COR-L47 (cell line): ENCODE measurements around the gene FGFRL1.
A peak's percentile ranks its signal among the peaks of the same experiment; 100 is the strongest.
"Not testable (repeated sequence)": the region's sequence is repeated elsewhere in the genome, so short reads cannot be mapped to it uniquely, and the experiment has no call there.

Source experiments
- DNase-seq: peaks from one replicate; lab custom pipeline; 2025; lab: John Stamatoyannopoulos, UW

Gene FGFRL1

DNA sequence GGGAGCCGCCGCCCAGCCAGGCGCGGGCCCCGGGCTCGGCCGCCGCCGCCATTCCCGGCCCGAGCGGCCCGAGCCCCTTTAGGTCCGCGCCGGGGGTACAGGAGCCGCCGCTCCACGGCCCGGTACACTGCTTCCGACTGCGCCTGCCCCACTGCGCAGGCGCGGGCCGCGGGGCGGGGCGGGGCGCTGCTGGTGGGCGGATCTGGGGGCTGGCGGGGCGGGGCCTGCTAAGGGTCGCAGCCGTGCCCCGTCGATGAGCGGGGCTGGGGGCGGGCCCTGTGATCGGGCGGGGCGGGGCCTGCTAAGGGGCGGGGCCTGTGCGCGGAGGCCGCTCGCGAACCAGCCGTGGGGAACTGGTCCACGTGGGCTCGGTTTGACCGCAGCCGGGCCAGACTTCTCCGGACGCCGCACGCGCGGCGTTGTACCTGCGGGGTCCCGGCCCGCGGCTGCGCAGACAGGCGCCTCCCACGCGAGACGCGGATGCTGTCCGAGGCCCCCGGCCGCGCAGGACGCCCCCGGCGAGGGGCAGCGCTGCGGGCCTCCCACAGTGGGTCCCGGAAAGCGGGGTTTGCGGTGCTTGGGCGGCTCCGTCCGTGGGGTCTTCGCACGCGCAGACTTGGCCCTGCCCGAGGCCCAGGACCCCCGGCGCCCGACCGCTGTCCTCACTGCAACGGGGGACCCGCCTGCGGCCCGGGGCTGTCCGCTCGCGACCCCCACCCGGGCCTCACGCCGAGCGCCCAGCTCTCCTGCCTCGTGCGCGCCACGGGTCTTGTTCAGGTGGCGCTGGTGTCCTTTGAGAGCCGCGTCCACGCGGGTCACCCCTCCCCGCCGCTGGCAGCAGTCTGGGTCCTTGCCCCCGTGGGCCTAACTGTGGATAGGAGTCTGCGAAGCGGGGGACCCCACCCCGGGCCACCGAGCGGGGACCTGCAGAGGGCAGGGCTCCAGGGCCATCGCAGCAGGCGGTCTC lies 37.7 kb upstream of the FGFRL1 start, which contains the start of gene DGKQ:
Gene DGKQ (minus strand): TSS at position 139 of the 967 bp plus-strand sequence. CDS start 87 bp downstream, at position 52.
- DNase-seq: peak; percentile 20

DNA sequence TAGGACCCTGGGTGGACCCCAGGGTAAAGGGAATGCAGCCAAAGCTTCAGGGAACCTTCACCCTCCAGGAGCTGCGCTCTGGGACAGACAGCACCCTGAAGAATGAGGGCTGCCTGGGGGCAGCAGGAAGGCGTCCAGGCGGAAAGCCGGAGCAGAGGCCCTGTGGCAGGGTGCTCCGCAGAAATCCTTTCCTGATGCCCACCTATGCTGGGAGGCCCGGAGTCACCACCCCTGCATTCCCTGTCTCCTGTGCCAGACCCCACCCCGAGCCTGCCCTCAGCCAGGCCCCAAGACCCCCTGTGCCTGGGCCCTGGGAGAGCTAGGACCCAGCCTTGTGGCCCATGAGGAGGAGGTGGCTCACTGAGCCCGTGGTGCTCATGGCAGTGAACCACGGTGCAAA lies 36.8 kb upstream of the FGFRL1 start:
- no peak for DNase-seq

DNA sequence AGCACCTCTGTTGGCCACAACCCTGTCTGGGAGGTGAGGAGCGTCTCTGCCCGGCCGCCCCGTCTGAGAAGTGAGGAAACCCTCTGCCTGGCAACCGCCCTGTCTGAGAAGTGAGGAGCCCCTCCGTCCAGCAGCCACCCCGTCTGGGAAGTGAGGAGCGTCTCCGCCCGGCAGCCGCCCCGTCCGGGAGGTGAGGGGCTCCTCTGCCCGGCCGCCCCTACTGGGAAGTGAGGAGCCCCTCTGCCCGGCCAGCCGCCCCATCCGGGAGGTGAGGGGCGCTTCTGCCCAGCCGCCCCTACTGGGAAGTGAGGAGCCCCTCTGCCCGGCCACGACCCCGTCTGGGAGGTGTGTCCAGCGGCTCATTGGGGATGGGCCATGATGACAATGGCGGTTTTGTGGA lies 35.4 kb upstream of the FGFRL1 start:
- not testable (repeated sequence) for DNase-seq

DNA sequence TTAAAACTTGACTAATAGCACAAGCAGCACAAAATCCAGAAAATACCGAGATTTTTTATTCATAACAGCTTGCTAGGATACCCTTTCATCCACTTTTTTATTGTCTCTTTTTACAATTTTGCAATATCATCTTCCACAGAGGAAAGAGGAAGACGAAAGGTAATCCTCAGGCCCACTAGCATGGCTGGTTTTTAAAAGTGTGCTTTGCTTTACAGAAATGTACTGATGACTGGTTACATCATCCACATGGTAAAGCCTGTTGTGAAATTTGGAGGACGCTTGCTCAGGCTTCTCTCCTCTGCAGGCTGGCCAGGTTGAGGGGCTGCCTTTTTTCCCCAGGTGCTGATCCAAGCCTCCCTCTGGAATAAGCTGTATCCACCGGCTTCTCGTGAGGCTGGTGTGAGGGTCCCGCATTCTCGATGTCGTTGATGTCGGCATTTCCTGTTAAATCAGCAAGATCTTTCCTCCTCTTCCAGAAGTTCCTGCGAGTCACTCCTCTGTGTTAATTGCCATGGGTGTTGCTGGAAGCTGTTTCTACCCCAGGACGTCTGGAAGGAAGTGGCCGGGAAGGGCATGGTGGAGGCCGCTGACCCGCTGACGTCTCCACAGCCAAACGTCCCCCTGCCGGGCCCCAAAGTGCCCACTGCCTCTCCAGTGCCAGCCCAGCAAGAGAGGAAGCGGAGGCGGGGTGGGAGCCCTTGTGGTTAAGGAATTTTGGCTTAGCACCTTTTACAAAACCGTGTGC lies 32.3 kb upstream of the FGFRL1 start:
- DNase-seq: no peak

DNA sequence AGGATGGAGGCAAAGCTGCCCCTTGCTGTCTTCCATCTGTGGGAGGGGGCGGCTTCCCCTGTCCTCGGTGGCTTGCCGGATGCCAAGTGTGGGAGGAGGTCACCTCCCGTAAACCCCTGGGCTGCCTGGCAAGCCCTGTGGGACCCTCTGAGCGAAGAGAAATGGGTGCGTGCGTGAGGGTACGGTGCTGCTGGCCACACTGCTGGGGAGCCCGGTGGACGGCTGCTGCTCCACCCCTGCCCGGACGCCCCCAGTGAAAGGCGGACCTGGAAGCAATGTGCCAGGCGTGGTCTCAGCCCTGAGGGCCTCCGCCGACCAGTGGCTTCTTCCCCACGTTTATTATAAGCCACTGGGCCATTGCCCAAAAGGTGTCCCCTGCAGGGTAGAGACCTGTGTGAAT lies 29.1 kb upstream of the FGFRL1 start:
- no peak for DNase-seq

DNA sequence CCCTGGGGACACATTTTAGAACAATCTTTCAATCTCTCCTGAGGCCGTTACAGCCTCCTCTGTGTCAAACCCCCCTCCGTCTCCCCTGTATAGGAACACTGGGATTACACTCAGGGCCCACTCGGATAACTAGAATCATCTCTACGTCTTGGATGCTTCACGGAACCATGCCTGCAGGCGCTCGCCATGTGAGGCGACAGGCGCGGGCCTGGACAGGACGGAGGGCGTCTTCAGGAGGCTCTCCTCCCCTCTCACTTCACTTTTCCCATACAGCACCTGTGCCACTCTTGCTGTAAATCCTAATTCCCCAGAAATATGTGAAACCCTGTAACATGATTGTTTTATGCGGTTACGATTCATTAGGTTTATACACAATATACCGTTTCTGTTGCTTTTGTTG lies 28.6 kb upstream of the FGFRL1 start:
- no peak for DNase-seq

DNA sequence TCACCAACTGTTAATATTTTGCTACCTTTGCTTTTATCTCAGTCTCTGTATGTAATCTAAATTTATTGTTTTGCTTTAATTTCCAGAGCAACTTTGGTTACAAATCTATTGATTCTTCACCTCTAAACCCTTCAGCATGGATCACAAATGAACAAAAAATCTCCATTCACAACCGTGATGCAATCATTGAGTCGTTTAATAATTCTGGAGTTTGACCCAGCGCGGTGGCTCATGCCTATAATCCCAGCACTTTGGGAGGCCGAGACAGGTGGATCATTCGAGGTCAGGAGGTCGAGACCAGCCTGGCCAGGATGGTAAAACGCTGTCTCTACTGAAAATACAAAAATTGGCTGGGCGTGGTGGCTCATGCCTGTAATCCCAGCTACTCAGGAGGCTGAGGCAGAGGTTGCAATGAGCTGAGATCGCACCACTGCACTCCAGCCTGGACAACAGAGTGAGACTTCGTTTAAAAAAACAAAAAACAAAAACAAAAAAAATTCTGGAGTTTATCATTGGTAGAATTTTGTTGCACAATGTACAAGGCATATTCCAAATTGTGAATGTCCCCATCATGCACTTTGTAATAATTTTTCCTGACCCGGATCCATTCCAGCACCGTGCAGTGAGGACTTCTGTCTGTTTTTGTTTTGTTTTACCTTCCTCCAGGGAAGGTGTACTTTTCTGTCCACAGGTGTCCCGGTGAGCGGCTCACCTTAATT lies 26.9 kb upstream of the FGFRL1 start:
- no peak for DNase-seq

DNA sequence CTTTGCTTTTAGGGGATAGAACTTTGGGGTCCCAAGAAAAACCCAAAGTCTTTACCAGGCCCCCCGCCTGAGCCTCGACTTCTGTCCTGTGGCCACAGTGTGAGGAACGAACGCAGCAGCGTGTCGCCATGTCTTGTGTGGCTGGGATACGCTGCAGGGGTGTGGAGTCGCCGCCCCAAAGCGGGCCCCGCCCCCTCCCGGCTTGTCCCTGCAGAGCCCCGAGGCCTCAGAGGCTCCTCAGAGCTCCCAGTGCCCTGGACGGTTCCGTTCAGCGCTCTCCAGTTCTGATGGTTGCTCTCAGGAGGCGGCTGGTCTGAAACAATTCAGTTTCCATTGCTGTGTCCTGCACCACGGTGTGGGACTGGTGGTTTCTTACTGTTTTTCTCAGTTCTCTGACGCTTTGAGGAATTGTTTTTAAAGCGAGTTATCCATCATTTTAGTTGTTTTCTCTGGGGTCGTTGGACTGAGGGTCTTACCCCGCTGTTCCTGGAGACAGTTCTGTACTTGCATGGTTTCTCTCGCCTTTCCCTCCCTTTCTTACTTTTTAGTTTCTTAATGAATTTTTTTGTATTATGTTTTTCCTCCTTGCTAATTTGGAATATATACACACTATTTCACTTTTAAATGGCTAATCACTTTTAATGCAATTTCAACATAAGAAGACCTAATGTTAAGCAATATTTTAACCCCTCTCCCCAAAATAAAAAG lies 26.1 kb upstream of the FGFRL1 start:
- no peak for DNase-seq

DNA sequence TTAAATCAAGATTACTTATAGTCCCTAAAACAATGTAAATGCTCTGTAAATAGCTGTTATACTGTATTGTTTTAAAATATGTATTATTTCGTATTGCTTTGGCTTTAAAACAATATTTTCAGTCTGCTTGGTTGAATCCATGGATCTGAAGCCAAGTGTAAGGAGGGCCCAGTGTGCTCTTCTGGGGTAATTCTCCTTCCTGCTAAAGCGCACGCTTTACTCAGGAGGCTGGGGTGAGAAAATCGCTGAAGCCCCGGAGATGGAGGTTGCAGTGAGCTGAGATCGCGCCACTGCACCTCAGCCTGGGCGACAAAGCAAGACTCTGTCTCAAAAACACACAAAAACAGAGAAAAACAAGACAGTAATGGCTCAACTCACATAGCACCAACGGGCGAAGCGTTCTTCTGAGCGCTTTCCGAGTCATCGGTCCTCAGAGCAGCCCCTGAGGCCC lies 25.0 kb upstream of the FGFRL1 start:
- no peak for DNase-seq

DNA sequence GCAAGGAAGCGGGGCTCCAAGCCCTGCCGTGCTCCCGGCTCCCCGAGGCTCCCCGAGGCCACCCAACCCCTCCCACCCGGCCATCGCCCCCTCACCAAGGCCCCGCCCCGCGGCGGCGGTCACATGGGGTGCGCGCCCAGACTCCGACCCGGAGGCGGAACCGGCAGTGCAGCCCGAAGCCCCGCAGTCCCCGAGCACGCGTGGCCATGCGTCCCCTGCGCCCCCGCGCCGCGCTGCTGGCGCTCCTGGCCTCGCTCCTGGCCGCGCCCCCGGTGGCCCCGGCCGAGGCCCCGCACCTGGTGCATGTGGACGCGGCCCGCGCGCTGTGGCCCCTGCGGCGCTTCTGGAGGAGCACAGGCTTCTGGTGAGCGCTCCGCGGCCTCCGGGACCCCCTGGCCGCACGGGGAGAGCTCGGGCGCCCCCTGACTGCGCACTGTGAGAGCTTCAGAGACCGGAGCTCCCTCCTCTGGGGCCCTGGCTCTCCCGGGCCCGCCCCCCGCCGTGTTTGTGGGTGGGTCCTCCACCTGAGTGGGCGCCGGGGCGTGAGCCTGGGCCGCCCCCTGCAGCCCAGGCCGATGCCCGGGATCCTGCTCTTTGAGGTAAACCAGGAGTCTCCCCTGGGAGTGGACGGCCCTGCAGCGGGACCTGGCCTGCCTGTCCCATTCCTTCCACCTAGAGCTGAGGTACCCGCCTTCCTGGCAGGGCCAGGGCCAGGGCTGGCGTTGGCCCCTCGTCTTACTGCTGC lies 24.4 kb upstream of the FGFRL1 start, which contains the start of gene IDUA:
Gene IDUA (plus strand): TSS at position 166 of the 745 bp plus-strand sequence. CDS start 41 bp downstream, at position 207.
- DNase-seq: peak; percentile 61

DNA sequence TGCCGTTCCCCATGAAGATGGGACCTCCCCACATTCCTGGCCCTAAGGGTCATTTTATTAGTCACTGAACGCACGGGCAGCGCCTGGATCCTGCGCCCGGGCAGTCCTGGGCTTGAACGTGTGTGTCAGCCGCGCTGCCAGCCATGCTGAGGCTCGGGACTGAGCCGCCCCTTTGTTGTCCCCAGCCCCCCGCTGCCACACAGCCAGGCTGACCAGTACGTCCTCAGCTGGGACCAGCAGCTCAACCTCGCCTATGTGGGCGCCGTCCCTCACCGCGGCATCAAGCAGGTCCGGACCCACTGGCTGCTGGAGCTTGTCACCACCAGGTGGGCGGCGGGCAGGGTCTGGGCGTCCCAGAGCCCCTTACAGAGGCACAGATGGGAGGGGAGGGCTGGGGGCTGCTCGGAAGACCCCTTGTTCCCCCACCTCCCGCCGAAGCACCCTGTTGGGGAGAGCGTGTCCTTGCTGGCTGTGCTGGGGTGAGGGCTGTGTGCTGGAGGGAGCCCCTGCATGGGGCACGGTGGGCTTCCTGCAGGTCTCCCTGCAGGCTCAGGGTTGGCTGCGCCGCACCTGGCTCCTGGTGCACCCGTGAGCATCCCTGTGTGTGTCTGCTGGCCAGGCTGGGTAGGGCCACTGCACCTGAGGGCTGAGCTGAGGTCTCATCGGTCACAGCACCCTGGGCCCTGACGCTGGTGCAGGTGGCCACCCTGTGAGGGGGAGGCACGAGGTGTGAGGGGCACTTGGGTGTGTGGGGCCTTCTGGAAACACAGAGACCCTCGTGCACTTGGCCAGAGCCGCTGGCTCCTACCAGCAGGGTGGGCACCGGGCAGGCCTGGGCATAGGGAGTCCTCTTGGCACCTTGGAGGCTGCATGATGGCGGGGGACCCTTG lies 23.6 kb upstream of the FGFRL1 start:
- no peak for DNase-seq

DNA sequence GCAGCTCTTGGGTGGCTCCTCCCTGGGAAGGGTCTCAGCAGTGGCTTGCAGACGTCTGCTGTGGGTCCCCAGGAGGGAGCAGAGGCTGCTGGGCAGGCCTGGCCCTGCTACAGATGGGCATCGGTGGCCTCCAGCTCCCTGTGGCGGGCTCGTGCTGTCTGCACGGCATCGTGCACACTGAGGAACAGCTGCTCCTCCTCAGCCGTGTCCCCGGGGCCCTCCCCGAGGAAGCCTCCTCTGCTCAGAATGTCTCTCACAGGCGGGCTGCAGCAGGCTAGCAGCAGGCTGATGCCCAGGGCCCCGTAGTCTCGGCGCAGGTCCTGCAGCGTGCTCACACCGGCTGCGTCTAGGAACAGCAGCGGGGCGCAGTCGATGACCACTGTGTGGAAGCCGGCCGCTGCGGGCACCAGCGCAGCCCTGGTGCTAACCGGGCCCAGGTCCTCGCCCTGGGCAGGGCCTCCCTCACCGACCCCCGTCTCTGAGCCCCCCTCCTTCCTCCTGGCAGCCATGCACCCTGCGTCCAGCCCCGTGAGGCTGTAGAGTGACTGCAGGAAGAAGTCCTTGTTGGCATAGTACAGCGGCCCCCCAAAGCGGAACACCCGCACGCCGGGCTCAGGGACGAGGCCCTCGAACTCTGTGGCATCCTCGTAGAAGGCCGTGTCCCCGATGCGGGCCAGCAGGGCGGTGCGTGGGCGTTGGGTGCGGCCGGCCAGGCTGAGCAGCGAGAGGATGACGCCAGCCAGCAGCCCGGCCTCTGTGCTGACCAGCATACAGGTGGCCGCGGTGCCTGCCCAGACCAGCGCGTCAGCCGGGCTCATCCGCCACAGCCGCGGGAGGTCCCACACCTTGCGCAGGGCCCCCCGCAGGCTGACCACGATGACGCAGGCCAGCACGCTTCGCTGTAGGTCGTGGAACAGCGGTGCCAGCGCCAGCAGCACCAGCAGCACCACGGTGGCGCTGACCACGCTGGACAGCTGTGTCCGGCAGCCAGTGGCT lies 22.4 kb upstream of the FGFRL1 start:
- no peak for DNase-seq

DNA sequence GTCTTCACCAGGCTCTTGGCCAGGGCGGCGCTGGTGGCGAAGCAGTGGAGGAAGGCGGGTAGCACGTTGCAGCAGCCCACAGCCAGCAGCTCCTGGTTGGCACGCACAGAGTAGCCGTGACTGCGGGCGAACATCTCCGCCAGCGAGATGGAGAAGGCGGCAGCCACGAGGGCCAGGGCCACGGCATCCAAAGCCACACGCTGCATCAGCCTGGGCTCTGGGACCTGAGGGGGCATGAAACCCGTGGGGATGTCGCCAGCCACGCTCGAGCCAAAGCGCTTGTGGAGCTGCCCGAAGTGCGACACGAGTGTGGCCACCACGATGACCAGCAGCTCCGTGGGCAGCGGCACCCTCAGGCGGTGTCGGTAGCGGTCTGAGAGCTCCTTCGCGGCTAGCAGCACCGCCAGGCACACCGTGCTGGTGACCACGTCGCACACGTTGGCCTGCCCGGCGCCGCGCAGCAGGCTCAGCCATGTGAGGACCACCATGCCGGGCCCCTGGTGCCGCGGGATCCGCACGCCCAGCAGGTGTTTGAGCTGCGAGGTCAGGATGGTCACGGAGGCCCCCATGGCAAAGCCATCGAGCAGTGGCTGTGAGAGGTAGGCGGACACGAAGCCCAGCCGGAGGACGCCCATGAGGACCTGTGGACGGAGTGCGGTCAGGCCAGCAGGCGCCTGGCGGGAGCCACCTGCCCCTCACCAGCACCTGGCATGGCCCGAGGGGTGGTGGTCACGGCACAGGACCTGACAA lies 21.5 kb upstream of the FGFRL1 start:
- DNase-seq: no peak

DNA sequence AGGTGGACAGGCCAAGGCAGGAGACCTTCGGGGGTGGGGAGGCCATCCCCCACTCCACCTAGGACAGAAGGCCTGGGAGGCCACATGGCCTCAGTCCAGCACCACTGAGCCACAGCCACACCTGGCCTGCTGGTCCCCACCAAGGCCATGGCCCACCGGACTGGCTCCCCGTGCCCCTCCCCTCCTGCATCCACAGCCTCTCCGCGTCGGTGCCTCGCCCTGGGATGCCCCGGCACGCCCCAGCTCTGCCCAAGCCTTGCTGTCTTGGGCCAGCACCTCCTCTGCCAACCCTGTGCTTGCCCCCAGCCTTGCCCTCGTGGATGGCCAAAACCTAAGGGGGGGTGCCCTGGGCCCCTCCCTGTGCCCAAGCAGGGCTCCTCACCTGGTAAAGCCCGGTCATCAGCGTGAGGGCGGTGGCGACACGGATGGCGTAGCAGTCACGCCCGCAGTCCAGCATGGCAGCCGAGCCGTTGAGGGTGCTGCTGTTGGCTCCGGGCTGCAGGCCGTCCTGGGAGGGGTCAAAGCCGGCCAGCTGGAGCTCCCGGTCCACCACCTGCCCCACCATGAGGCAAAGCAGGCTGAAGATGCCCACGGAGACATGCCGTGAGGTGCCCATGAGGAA lies 20.6 kb upstream of the FGFRL1 start:
- no peak for DNase-seq

DNA sequence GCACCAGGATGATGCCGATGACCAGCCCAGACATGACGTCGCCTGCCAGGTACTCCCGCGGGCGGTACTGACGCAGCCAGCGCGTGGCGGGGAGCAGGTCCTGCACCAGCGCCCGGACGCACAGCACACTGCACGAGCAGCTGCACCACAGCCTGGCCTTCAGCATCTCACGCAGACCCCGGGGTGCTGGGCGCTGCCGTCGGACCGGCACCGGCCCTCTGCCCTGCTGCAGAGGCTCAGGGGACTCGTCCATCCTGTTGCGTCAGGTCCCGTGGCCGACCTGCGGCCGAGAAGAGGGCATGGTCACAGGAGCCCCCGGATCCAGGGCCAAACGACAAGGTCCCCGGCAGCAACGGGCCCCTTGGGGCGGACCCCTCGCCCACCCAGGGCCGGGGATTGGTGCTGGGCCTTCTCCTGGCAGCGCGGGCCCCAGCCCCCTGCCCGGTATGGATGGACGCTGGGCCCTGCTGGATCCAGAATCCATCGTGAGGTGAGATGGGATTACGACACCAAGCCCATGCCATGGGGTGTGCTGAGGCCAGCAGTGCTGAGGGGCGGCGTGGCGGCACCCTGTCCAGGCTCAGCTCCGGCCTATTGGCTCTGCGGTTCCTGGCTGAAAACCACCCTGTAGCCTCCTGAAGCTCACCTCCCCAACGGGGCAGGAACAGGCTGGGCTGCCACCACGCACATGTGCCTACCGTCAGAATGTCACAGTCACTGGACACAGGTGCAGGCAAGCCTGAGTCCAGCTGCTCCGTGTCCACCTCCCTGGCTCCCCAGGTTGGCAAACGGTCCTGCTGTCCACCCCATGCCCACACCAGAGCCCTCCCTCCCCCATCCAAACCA lies 19.8 kb upstream of the FGFRL1 start:
- DNase-seq: no peak
